NAMALWA (cell line): Measurements from ENCODE around the gene TAS1R2.
"Not testable (repeated sequence)": the region's sequence is repeated elsewhere in the genome, so short reads cannot be mapped to it uniquely, and the experiment has no call there.

Source experiments
- DNase-seq: peaks from one replicate; pipeline ENCODE4 v3.0.0-alpha.2; 2015; ENCODE audit warnings: low spot score

The TAS1R2 gene

GRCh38 chr1:18868801-18869424 is 9.5 kb upstream of the TAS1R2 start:
- no peak for DNase-seq

GRCh38 chr1:18868354-18868753 is 8.9 kb upstream of the TAS1R2 start:
- no peak for DNase-seq

GRCh38 chr1:18866846-18867245 is 7.4 kb upstream of the TAS1R2 start:
- DNase-seq: no peak

- DNase-seq: no peak
Observed at GRCh38 chr1:18866314-18866713, 6.9 kb upstream of the TAS1R2 start.

- DNase-seq: no peak
Observed at GRCh38 chr1:18865176-18865575, 5.7 kb upstream of the TAS1R2 start.

GRCh38 chr1:18861590-18861989 is 2.1 kb upstream of the TAS1R2 start:
- no peak for DNase-seq

GRCh38 chr1:18861082-18861481 is 1.6 kb upstream of the TAS1R2 start:
- no peak for DNase-seq

GRCh38 chr1:18858070-18858688 is 1.3 kb downstream of the TAS1R2 start:
- no peak for DNase-seq

GRCh38 chr1:18856435-18856834 is 3.0 kb downstream of the TAS1R2 start:
- DNase-seq: no peak

- DNase-seq: no peak
Observed at GRCh38 chr1:18855573-18855972, 3.9 kb downstream of the TAS1R2 start.

GRCh38 chr1:18854331-18855025 is 5.0 kb downstream of the TAS1R2 start:
- DNase-seq: no peak

- DNase-seq: no peak
Observed at GRCh38 chr1:18852501-18852900, 7.0 kb downstream of the TAS1R2 start.

GRCh38 chr1:18849261-18849711 is 10.2 kb downstream of the TAS1R2 start:
- DNase-seq: no peak

GRCh38 chr1:18847723-18848122 is 11.7 kb downstream of the TAS1R2 start:
- DNase-seq: not testable (repeated sequence)

GRCh38 chr1:18840145-18840544 is 19.3 kb downstream of the TAS1R2 start:
- no peak for DNase-seq

- peak; percentile 30 for DNase-seq
Observed at GRCh38 chr1:18836654-18837053, 22.8 kb downstream of the TAS1R2 start.

GRCh38 chr1:18832319-18832718 is 27.1 kb downstream of the TAS1R2 start:
- DNase-seq: not testable (repeated sequence)

- no peak for DNase-seq
Observed at GRCh38 chr1:18831656-18832055, 27.8 kb downstream of the TAS1R2 start.

- DNase-seq: no peak
Observed at GRCh38 chr1:18830596-18830995, 28.9 kb downstream of the TAS1R2 start.

- DNase-seq: no peak
Observed at GRCh38 chr1:18829671-18830070, 29.8 kb downstream of the TAS1R2 start.

- DNase-seq: peak; percentile 7
Observed at GRCh38 chr1:18828224-18828623, 31.2 kb downstream of the TAS1R2 start.

GRCh38 chr1:18823438-18823837 is 36.0 kb downstream of the TAS1R2 start:
- no peak for DNase-seq
